Fibroblast of mammary gland (primary cell): ENCODE measurements around the gene CLCN7.
A peak's percentile ranks its signal among the peaks of the same experiment; 100 is the strongest.

ENCODE experiments used
- DNase-seq: peaks from one replicate; pipeline ENCODE4 v3.0.0-alpha.2; 2010; ENCODE audit warnings: low read depth
- H3K4me3 ChIP-seq: 2 replicates; pipeline ENCODE4 v1.5.1; 2011; ENCODE audit warnings: low read depth, mild to moderate bottlenecking, low read length, moderate library complexity; ENCODE audit not compliant: control insufficient read depth
- TF ChIP-seq, protein P1 (sequence below): conservative IDR thresholded peaks from 2 replicates; pipeline ENCODE4 v1.5.1; 2011; ENCODE audit warnings: low read depth, low read length, inconsistent platforms; ENCODE audit not compliant: control insufficient read depth, insufficient read depth

The CLCN7 gene

DNA sequence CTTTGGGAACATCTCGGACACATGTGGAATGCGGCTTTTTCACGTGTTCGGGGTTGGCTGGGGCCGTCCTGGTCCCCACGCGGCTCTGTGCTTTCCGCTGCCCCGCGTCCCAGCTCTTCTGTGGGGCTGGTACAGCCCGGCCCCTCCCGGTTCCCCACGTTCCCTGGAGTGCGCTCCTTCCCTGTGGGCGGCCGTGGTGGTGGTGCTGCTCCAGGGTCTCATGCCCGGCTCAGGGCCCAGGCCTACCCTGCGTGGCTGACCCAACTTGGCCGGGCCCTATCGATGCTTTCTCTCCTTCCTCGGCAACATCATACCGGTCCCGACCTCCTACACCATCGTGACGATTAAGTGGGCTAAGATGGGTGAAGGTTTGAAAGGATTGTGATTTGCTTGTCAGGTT is 21.6 kb upstream of the CLCN7 start:
- no peak for DNase-seq
- H3K4me3 ChIP-seq = no peak overlapping the region
- TF ChIP-seq, protein P1, sequence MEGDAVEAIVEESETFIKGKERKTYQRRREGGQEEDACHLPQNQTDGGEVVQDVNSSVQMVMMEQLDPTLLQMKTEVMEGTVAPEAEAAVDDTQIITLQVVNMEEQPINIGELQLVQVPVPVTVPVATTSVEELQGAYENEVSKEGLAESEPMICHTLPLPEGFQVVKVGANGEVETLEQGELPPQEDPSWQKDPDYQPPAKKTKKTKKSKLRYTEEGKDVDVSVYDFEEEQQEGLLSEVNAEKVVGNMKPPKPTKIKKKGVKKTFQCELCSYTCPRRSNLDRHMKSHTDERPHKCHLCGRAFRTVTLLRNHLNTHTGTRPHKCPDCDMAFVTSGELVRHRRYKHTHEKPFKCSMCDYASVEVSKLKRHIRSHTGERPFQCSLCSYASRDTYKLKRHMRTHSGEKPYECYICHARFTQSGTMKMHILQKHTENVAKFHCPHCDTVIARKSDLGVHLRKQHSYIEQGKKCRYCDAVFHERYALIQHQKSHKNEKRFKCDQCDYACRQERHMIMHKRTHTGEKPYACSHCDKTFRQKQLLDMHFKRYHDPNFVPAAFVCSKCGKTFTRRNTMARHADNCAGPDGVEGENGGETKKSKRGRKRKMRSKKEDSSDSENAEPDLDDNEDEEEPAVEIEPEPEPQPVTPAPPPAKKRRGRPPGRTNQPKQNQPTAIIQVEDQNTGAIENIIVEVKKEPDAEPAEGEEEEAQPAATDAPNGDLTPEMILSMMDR = no peak

DNA sequence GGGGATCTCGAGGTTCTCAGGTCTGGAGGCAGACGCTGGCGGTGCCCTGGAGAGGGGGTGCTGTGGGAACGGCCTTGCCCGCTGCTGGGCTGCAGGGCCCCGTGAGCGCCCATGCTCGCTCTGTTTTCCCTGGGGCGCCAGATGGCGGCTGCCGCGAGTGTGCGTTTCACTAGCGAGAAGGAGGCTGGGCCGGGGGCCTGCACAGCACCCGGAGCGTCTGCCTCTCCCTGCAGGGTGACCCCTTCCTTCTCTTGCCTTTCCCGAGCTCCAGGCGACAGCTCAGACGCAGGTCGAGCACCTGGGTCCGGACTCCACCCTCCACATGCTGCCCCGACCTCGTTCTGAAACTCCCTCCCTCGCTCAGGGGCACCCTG is 21.0 kb upstream of the CLCN7 start:
- no peak overlapping the region for H3K4me3 ChIP-seq
- TF ChIP-seq, protein P1 = no peak
- no peak for DNase-seq

DNA sequence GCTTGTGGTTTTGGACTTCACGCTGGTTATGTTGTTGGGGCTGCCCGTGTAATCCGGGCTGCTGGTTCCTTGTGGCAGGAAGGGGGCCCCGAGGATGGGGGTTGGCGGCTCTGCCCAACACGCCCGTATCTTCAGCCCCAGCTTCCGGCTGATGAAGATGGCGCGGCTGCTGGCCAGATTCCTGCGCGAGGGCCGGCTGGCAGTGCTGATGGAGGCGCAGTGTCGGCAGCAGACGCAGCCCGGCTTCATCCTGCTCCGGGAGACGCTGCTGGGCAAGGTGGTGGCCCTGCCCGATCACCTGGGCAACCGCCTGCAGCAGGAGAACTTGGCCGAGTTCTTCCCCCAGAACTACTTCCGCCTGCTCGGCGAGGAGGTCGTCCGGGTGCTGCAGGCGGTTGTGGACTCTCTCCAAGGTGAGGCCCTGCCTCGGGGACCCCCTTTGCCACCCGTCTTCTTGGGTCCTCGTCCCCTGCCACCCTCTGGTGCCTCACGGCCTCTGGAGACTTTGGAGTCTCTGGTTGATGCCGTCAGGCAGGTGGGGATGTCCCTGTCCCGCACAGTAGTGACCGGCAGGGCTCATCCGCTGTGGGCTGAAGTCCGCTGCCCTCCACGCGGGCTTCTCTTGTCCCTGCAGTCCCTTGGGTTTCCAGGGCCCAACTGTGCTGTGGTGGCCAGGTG is 20.5 kb upstream of the CLCN7 start:
- DNase-seq = no peak
- no peak overlapping the region for H3K4me3 ChIP-seq
- TF ChIP-seq, protein P1 = no peak

DNA sequence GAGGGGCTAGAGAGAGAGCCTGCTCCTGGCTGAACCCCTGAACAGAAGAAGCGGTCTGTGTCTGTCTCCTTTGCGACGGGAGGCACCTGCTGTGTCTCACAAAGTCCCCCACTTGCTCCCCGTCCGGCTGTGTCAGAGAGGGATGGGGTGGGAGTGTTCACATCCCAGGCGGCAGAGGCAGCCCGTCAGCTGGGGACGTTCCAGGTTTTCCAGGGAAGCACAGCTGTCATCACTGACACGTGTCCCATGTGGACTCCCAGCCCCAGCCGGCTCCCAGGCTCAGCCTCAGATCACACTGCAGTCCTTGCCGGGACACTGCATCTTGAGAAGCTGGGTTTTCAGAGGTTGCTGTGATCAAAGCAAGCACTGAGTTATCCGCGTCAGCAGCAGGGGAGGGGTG is 19.9 kb upstream of the CLCN7 start:
- DNase-seq = peak; percentile 36
- TF ChIP-seq, protein P1 = no peak
- peak overlapping the region; percentile 74 for H3K4me3 ChIP-seq

DNA sequence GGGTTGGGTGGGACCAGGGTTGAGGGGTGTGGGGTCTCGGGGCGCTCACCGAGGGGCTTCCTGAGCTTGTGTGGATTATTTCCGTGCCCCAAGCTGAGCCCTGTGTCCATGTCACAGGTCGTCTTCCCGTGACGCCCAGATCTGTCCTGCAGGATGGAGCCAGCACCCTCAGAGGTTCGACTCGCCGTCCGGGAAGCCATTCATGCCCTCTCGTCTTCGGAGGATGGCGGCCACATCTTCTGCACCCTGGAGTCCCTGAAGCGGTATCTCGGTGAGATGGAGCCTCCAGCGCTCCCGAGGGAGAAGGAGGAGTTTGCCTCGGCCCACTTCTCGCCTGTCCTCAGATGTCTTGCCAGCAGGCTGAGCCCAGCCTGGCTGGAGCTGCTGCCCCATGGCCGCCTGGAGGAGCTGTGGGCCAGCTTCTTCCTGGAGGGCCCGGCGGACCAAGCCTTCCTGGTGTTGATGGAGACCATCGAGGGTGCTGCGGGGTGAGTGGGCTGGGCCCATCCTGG is 19.4 kb upstream of the CLCN7 start:
- H3K4me3 ChIP-seq = peak overlapping the region; percentile 74
- TF ChIP-seq, protein P1 = peak; percentile 73
- DNase-seq = peak; percentile 81

DNA sequence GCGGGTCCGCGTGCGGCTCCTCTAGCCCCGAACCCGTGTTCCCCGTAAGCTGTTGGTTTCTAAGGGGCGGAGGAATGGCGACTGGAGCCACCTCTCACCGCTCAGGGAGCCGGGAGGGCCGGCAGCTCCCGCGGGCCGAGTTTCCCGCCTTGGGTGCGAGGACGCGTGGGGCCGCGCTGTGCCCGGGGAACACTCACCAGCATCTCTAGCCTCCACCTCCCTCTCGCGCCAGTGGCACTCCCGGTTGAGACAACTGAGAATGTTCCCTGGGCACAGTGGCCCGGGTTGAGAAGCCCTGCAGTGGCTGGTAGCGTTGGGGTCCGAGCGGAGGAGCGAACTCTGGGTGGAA is 18.9 kb upstream of the CLCN7 start:
- DNase-seq = no peak
- peak overlapping the region; percentile 74 for H3K4me3 ChIP-seq
- TF ChIP-seq, protein P1 = no peak

DNA sequence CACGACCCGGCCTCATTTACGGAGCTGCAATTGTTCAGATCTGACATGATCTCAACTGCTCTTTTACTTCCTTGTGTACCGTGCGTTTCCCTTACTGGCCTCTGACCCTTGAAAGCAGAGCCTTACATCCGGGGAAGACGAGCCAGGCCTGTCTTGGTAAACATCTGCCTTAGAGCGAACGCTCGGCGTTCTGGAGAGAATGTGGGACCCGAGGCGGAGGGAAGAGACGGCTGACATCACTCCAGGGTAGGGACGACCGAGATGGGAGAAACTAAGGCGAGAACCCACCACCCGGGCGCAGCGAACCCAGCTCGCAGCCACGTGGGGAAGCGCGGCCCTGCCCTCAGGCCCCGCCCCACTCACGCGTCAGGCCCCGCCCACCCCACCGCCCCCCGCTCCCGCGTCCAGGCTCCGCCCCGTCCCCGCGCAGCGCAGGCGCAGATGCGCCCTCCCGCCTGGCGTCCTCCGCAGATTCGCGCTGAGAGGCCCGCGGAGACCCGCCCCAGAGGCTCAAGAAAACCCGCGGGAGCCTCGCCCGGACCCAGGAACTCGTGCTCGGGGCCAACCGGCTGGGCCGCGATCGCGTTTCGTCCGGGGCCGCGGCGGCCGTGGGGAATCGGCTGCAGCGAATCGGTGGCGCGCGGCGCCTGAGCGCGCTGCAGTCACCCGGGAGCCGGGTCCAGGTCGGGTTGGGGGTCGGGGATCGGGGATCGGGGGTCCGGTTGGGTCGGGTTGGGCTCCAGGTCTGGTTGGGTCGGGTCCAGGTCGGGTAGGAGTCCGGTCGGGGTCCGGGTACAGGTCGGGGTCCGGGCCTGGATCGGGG is 18.3 kb upstream of the CLCN7 start, which contains the start of gene TELO2:
TSS of gene TELO2 (plus strand) at position 438 of the 823 bp plus-strand sequence. CDS start 922 bp downstream, outside the sequence.
- H3K4me3 ChIP-seq = peak within 1 kb of the TSS; percentile 74
- TF ChIP-seq, protein P1 = no peak
- DNase-seq = peak; percentile 70
